Esophagus squamous epithelium (tissue), 5 donors: ENCODE results near the gene FETUB. TPM values are rescaled to one million over a fixed set of nuclear protein-coding genes. Genes with fewer than 3 reads are reported as not detected.
A peak's percentile ranks its signal among the peaks of the same experiment; 100 is the strongest.

Experiments used
- DNase-seq: peaks from one replicate; lab custom pipeline; 2025; lab: John Stamatoyannopoulos, UW
- H3K27ac ChIP-seq, 4 donors: fragments of 200-600 bp; sonication (generic); one replicate each; pipeline ENCODE4 v1.5.1; 2016 to 2019; ENCODE audit warnings: mild to moderate bottlenecking in 1 of 4
- H3K27me3 ChIP-seq, 4 donors: fragments of 200-600 bp; sonication (generic); 1 replicate in 3 of 4; 2 replicates in 1 of 4; pipeline versions ENCODE4 v1.5.1 to v1.6.0; 2017 to 2021; ENCODE audit warnings: antibody characterized with exemption in 1 of 4
- H3K36me3 ChIP-seq, 3 donors: fragments of 200-600 bp; sonication (generic); one replicate each; pipeline ENCODE4 v1.5.1; 2016 to 2019
- H3K4me1 ChIP-seq, 3 donors: fragments of 200-600 bp; sonication (generic); one replicate each; pipeline ENCODE4 v1.5.1; 2017 to 2019
- H3K4me3 ChIP-seq, 4 donors: fragments of 200-600 bp; sonication (generic); 1 replicate in 3 of 4; 2 replicates in 1 of 4; pipeline ENCODE4 v1.5.1; 2016 to 2019; ENCODE audit warnings: mild to moderate bottlenecking in 2 of 4, moderate library complexity in 1 of 4
- H3K9me3 ChIP-seq, 3 donors: fragments of 200-600 bp; sonication (generic); one replicate each; pipeline ENCODE4 v1.5.1; 2016 to 2019
- POLR2A ChIP-seq, 4 donors: fragments of 450-650 bp; IDR thresholded peaks; one replicate each; pipeline ENCODE4 v1.6.1; 2017; ENCODE audit warnings: antibody characterized with exemption in 4 of 4, mild to moderate bottlenecking in 4 of 4, moderate library complexity in 3 of 4
- WGBS, 2 donors: methylation state at CpG; one replicate each; pipeline ENCODE4 v1.1.5; 2018; 5-methylcytosine and 5-hydroxymethylcytosine counted together
- intact Hi-C: fragments of 100-400 bp; cut with DNase I; formaldehyde crosslinking; loops from one replicate; pipeline ENCODE4 v1.15.0; 2022
- total RNA-seq, 4 donors: library from RNA; depleted of rRNA; stranded (reverse); fragments of >200 nt; gene quantifications; one replicate each; pipeline ENCODE4 v1.1.0, GENCODE V29; 2016
- TF ChIP-seq, protein P1 (sequence below), 6 experiments: fragments of 450-650 bp in 4 of 6; fragments of 200-600 bp in 2 of 6; sonication (generic) in 2 of 6; IDR thresholded peaks; one replicate each; pipeline ENCODE4 v1.5.1; 2016 to 2019; ENCODE audit warnings: antibody characterized with exemption in 6 of 6, mild to moderate bottlenecking in 4 of 6, moderate library complexity in 4 of 6
- donor health status: DM: yes; HTN: yes; CAD: no.

Gene FETUB
- total RNA-seq, 4 donors from 2014 or later, result 0.26 to 23.3 (median 5.0) TPM

DNA sequence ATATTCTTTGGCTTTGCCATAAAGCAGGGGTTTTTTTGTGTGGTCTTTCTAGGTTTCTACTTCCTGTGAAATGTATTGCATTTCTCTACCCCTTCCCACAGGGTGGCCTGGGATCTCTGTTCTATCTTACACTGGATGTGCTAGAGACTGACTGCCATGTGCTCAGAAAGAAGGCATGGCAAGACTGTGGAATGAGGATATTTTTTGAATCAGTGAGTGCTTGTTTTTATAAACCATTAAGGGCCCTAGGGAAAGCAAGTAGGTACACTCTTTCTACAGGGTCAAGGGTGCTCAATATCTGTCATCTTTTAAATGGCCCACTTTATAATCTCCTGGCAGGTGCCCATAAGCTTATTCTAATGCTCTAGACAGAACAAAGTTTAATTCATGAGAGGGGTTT is 730 bp downstream of the FETUB start:
- TF ChIP-seq, protein P1, sequence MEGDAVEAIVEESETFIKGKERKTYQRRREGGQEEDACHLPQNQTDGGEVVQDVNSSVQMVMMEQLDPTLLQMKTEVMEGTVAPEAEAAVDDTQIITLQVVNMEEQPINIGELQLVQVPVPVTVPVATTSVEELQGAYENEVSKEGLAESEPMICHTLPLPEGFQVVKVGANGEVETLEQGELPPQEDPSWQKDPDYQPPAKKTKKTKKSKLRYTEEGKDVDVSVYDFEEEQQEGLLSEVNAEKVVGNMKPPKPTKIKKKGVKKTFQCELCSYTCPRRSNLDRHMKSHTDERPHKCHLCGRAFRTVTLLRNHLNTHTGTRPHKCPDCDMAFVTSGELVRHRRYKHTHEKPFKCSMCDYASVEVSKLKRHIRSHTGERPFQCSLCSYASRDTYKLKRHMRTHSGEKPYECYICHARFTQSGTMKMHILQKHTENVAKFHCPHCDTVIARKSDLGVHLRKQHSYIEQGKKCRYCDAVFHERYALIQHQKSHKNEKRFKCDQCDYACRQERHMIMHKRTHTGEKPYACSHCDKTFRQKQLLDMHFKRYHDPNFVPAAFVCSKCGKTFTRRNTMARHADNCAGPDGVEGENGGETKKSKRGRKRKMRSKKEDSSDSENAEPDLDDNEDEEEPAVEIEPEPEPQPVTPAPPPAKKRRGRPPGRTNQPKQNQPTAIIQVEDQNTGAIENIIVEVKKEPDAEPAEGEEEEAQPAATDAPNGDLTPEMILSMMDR (IDR thresholded peaks at IDR 0.05), result no peak
- TF ChIP-seq POLR2A (IDR thresholded peaks at IDR 0.05), result no peak
- no peak for DNase-seq
- H3K36me3 ChIP-seq, result no peaks in the 10 kb centered on the region
- H3K27ac ChIP-seq, result peak overlapping the region; percentile 62 to 86 (median 72)
- H3K4me1 ChIP-seq, result peaks cover 16 to 86% (median 25%) of the 10 kb centered on the region in 3 donors
- H3K27me3 ChIP-seq, result peaks cover 0 to 3% (median 0%) of the 10 kb centered on the region in 4 donors
- no peak overlapping the region for H3K4me3 ChIP-seq
- no peaks in the 10 kb centered on the region for H3K9me3 ChIP-seq
- intact Hi-C loops, result no loop called here

DNA sequence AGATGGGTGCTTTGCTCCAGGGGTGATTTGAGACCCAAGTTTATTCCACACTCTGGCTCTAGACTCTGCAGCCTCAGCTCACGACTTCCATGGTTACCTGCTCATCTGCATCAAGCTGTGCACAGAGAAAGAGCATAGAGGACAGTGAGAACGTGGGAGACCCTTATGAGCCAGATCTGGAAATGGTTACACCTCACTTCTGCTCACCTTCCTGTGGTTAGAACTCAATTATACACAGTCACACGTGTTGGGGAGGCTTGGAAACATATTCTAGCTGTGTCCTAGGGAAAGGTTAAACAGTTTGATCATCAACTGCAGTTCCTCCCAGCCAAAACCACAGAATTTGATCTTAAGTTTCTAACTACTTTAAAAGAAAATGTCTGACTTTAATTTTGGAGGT is 1.8 kb downstream of the FETUB start:
- 44 to 62% methylated on average over 3 of the region's 3 CpGs for WGBS, 2 donors
- no peaks in the 10 kb centered on the region for H3K36me3 ChIP-seq
- intact Hi-C loops, result no loop called here

GRCh38 chr3:186643493-186643892 is 3.3 kb downstream of the FETUB start:
- Histone ChIP-seq H3K36me3 (no peaks in the 10 kb centered on the region), H3K4me3 (no peak overlapping the region), H3K4me1 (peaks cover 16 to 68% (median 25%) of the 10 kb centered on the region in 3 donors), H3K27me3 (peaks cover 0 to 3% (median 0%) of the 10 kb centered on the region in 4 donors), H3K27ac (peak overlapping the region in 1 of 4 donors; percentile 83), H3K9me3 (no peaks in the 10 kb centered on the region)
- no peak for DNase-seq
- TF ChIP-seq, protein P1 (IDR thresholded peaks at IDR 0.05), result no peak
- no peak for TF ChIP-seq POLR2A (IDR thresholded peaks at IDR 0.05)
- intact Hi-C loops, result no loop called here
- 50 to 79% methylated on average over 1 of the region's 1 CpG for WGBS, 2 donors

More for the DNA sequence above, 1.8 kb downstream of the FETUB start:
- Histone ChIP-seq H3K4me3 (no peak overlapping the region), H3K27ac (no peak overlapping the region), H3K9me3 (no peaks in the 10 kb centered on the region), H3K27me3 (peaks cover 0 to 3% (median 0%) of the 10 kb centered on the region in 4 donors), H3K4me1 (peaks cover 16 to 83% (median 25%) of the 10 kb centered on the region in 3 donors)
- TF ChIP-seq POLR2A (IDR thresholded peaks at IDR 0.05), result no peak
- TF ChIP-seq, protein P1 (IDR thresholded peaks at IDR 0.05), result no peak
- DNase-seq, result no peak

DNA sequence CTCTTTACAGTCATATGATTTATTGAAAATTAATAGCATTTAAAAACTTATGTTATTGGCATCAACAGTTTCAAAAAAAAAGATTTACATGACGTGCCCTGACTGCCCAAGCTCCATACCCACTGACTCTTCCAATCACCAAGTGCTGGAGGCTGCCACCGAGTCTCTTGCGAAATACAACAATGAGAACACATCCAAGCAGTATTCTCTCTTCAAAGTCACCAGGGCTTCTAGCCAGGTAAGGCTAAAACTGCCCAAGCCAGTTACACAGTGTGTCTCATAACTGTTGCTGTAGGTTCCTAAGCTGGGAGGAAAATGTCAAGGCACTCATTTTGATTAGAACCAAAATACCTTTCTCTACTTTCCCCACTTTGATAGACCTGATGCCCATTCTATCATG is 4.5 kb downstream of the FETUB start:
- TF ChIP-seq POLR2A (IDR thresholded peaks at IDR 0.05), result no peak
- TF ChIP-seq, protein P1 (IDR thresholded peaks at IDR 0.05), result no peak
- 39 to 48% methylated on average over 3 of the region's 3 CpGs for WGBS, 2 donors
- Histone ChIP-seq H3K27ac (peak overlapping the region; percentile 18 to 84 (median 76)), H3K4me1 (peaks cover 14 to 56% (median 20%) of the 10 kb centered on the region in 3 donors), H3K9me3 (no peaks in the 10 kb centered on the region), H3K27me3 (peaks cover 0 to under 1% (median 0%) of the 10 kb centered on the region in 4 donors), H3K36me3 (no peaks in the 10 kb centered on the region), H3K4me3 (no peak overlapping the region)
- DNase-seq, result no peak
- intact Hi-C loops, result no loop called here

- 86 to 94% methylated on average over 4 of the region's 4 CpGs for WGBS, 2 donors
- no peaks in the 10 kb centered on the region for H3K9me3 ChIP-seq
These were observed 5.9 kb downstream of the FETUB start for GRCh38 chr3:186646106-186646505.

More at GRCh38 chr3:186646106-186646505, 5.9 kb downstream of the FETUB start:
- Histone ChIP-seq H3K36me3 (no peaks in the 10 kb centered on the region), H3K27ac (no peak overlapping the region), H3K4me3 (no peak overlapping the region), H3K4me1 (peaks cover 3 to 42% (median 14%) of the 10 kb centered on the region in 3 donors), H3K27me3 (no peaks in the 10 kb centered on the region)
- TF ChIP-seq, protein P1 (IDR thresholded peaks at IDR 0.05), result no peak
- no peak for TF ChIP-seq POLR2A (IDR thresholded peaks at IDR 0.05)
- DNase-seq, result no peak
- intact Hi-C loops, result no loop called here
